HG03280 (cell line): Measurements from ENCODE around the gene ACOT7.
A peak's percentile ranks its signal among the peaks of the same experiment; 100 is the strongest.
"Not testable (repeated sequence)": the region's sequence is repeated elsewhere in the genome, so short reads cannot be mapped to it uniquely, and the experiment has no call there.

Source experiments
- ATAC-seq: cut with Tn5 transposase; IDR thresholded peaks from one replicate; pipeline ENCODE4 v1.9.1; 2021; ENCODE audit warnings: mild to moderate bottlenecking, moderate library complexity; ENCODE audit not compliant: unreplicated experiment

The ACOT7 gene

GRCh38 chr1:6365047-6365446 is 28.5 kb downstream of the ACOT7 start:
- no peak for ATAC-seq

- not testable (repeated sequence) for ATAC-seq
Observed at GRCh38 chr1:6363085-6363884, 30.3 kb downstream of the ACOT7 start.

GRCh38 chr1:6361124-6361775 is 32.3 kb downstream of the ACOT7 start:
- no peak for ATAC-seq

GRCh38 chr1:6360517-6361070 is 33.0 kb downstream of the ACOT7 start:
- no peak for ATAC-seq

- ATAC-seq, result peak; percentile 4
Observed at GRCh38 chr1:6360117-6360496, 33.5 kb downstream of the ACOT7 start.

GRCh38 chr1:6359216-6360116 is 34.1 kb downstream of the ACOT7 start:
- peak; percentile 81 for ATAC-seq

GRCh38 chr1:6358757-6359201 is 34.8 kb downstream of the ACOT7 start:
- no peak for ATAC-seq

GRCh38 chr1:6358144-6358624 is 35.4 kb downstream of the ACOT7 start:
- ATAC-seq, result no peak

- ATAC-seq, result no peak
Observed at GRCh38 chr1:6357243-6357936, 36.2 kb downstream of the ACOT7 start.

GRCh38 chr1:6355621-6356020 is 37.9 kb downstream of the ACOT7 start:
- ATAC-seq, result no peak

GRCh38 chr1:6354659-6355317 is 38.8 kb downstream of the ACOT7 start:
- ATAC-seq, result no peak

GRCh38 chr1:6353955-6354658 is 39.5 kb downstream of the ACOT7 start:
- ATAC-seq, result no peak

- no peak for ATAC-seq
Observed at GRCh38 chr1:6353619-6353954, 40.0 kb downstream of the ACOT7 start.

GRCh38 chr1:6352138-6352563 is 41.4 kb downstream of the ACOT7 start:
- no peak for ATAC-seq

GRCh38 chr1:6351480-6352137 is 42.0 kb downstream of the ACOT7 start:
- no peak for ATAC-seq

- ATAC-seq, result no peak
Observed at GRCh38 chr1:6350416-6351088, 43.0 kb downstream of the ACOT7 start.

- ATAC-seq, result no peak
Observed at GRCh38 chr1:6349254-6349943, 44.2 kb downstream of the ACOT7 start.
